ENCODE data around the gene QRICH2.

QRICH2 gene

DNA sequence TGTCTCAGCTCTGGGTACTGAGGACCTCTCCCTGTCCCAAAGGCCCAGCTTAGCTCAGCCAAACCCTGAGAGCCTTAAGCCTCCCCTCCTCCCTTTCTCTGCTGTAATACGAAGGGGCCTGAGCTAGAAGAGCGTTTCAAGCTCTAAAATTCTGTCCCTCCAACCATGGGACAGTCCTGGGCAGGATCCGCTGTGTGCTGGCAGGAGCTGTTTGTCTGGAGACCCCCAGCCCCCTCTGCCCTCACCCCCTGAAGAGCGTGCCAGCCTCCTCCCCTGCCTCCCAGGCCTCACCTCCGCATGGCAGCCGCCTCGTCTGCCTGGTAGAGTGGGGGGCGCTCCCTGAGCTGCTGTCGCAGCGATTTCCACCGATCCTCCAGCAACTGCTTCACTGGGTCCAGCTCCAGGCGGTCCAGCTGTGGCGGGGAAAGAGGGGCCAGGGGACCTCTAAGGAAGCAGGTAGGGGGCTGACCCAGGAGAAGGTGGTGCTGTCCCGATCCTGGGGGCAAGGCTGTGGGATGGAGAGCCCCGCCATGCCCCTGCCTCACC, 28.3 kb downstream of the QRICH2 start:
- no peak overlapping the region for H3K4me3 ChIP-seq
- H3K27ac ChIP-seq: no peak overlapping the region

DNA sequence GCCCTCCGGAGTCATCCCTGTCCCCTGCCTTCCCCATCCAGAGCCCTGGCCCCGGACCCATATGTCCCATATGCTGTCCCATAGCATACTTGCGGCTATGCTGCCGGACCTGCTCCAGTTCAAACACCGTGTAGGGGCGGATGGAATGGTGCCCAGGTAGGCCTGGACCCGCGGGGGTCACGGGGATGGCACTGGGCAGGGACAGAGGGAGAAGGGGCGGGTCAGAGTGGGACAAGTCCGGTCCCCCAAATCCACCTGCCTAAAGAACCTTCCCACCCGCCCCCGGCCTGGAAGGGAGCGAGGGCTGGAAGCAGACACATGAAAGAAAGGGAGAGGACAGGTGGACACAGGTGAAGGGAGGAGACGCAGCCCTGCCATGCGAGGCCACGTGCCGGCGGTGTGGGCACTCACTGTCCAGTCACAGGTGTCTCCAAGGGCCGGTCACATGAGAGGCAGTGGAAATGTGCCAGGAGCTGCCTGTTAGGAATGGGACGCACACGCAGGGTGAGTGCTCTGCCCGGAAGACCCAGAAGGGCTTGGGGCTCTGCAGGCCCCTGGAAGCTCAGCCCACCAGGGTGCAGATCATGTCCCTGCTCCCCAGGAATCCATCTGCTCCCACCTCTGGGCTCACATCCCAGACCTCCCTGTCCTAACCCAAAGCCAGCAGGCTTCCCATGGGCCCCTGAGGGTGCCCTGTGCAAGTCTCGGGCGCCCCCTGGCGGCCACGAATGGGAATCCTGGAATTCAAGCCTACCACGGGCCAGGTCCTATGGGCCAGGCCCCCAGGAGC, 28.9 kb downstream of the QRICH2 start:
- Histone ChIP-seq H3K4me3 (no peak overlapping the region), H3K27ac (no peak overlapping the region)

DNA sequence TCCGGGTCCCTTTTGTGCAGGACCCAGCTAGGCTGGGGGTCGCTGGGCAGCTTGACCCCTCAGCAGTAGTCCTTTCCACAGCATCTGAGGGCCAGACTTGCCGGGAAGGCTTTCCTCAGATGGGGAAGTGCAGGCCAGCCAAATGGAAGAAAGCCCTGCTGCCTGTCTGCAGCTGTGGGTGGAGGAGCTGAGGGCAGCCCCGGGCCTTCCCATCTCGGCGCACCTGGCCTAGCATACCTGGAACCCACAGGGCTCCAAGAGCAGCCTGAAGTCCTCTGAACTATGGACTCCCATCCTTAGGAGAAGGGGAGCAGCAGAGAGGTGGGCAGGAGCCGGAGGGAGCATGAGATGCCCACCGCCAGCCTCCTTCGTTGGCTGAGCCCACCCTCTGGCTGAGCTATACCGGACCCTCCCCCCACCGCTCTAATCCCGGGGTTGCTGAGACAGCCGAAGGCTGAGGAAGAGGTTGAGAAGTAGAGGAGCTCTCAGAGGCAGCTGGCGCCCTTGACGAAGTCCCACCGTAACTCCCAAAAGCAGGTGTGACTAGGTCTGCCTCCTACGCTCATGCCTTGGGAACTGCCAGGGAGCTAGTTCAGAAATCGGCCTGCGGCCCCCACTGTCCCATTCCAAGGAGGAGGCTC, 29.7 kb downstream of the QRICH2 start:
- Histone ChIP-seq H3K4me3 (no peak overlapping the region), H3K27ac (no peak overlapping the region)

DNA sequence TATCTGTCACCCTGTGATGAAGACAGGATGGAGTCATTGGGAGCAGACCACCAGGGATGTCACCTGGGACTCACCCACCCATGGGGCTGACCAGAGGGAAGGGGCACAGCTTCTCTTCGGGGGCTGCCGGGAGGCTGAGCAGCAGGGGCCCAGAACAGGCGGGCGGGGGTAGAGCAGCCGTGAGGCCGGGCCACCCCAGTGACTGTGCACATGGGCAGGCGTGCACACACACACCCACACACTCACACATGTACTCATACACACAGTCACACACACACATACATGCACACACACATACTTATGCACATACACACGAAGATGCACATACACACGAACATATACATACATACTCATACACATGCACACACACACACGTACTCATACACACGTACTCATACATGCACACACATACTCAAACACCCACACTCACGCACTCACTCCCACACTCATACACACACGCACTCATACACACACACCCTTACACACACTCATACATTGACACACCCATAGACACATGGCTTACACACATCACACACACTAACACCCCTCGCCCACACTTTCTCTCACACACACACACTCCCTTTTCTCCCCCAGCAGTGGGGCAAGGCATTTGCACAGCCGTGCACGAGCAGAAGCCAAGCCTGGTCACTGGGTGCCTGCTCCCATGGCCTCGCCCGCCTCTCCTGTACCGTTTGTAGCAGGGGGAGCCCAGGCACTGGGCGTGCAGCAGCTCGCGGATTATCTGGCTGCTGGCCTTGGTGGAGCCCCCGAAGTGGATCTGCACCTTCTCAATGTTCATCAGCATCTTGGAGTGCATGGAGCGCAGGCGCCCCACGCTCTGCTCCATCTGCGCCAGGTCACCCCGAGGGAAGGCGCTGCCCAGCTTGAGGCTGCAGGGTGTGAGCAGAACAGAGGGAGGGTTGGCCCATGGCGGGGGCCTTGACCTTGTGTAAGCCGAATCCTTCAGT, 30.5 kb downstream of the QRICH2 start:
- H3K27ac ChIP-seq: peak overlapping the region in 5 of 21 experiments; percentile 6 to 57 (median 11)
- no peak overlapping the region for H3K4me3 ChIP-seq

DNA sequence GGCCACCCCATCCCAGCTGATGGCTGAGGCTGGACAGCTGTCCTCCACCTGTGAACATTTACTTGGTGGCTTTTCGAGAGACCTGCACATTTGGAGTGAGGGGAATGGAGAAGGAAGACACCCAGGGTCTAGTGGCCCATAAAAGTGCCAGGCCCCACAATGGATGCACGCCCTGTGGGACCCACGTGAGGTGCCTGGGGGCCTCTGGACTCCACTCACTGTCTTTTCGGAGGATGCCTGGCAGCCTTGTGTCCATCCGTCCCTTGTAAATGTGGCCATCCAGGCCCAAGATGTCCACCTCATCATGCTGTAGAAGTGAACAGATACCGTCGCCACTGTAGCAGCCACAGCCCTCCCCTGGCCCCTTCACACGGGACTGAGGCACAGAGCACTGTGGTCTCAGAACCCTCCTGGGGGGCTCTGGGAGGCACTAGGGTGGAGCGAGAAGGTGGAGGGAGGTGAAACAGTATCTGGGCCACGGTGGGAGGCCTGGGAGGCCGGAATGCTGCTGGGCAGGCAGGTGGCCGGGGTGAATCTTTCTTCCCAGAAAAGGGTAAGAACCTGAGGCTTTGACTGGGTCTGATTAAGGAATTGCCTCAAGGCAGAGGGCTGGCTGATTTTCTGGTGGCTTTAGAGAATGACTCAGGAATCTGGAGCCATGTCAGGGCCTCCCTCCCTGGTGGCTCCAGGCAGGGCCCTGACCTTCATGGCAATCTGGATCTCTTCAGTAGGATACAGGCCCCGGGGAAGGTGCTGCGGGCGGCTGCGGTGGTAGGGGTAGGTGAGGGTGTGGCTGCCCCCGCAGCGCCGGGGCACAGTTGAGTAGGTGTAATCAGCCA, 31.4 kb downstream of the QRICH2 start:
- peak overlapping the region in 9 of 21 experiments; percentile 6 to 57 (median 31) for H3K27ac ChIP-seq

DNA sequence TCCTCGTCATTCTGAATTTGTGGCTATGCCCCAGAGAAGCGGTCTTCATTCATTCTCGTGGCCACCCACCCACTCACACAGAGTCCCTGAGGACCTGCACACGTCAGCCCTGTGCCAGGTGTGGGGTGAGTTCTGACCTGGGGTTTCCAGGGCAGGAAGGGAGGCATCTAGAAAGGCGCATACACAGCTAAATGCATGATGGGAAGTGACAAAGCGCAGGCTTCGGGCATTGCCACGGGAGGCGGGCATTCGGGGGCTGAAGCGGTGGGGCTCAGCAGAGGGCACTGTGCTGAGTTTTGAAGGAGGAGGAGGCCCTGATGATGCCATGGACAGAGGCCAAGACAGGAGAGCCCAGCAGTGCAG, 32.0 kb downstream of the QRICH2 start:
- Histone ChIP-seq H3K27ac (peak overlapping the region in 1 of 21 experiments; percentile 43), H3K4me3 (no peak overlapping the region)

More for the DNA sequence above, 31.4 kb downstream of the QRICH2 start:
- H3K4me3 ChIP-seq: no peak overlapping the region

DNA sequence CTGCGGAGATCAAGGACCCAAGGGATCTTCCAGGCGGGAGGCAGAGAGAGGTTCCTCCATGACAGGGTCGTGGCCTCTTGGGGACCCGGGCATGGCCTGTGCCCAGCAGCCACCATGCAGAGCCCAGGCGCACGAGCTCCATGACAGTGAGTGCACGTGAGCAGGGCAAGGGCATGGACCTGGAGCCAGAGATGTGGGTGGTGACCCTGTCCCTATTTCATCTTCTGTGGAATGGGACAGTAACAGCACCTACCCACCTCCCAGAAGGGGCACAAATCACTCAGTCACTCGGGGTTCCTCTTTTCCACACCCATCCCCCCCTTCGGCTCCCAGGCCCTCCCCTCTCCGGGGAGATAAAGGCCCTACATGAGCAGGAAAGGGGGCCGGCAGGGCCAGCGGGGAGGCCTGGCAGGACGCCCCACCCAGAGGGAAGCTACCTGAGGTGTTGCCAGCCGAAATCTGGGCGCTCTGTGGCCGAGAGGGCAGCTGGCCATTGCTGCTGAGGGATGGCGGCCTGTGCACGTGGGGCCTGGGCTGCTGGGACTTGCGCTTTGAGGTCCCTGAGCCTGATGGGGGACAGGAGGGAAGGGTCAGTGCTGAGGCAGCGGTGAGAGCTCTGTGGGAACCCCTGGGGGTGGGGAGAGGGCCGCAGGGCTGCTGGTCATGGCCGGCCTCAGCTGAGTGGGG, 32.6 kb downstream of the QRICH2 start:
- H3K27ac ChIP-seq: no peak overlapping the region

DNA sequence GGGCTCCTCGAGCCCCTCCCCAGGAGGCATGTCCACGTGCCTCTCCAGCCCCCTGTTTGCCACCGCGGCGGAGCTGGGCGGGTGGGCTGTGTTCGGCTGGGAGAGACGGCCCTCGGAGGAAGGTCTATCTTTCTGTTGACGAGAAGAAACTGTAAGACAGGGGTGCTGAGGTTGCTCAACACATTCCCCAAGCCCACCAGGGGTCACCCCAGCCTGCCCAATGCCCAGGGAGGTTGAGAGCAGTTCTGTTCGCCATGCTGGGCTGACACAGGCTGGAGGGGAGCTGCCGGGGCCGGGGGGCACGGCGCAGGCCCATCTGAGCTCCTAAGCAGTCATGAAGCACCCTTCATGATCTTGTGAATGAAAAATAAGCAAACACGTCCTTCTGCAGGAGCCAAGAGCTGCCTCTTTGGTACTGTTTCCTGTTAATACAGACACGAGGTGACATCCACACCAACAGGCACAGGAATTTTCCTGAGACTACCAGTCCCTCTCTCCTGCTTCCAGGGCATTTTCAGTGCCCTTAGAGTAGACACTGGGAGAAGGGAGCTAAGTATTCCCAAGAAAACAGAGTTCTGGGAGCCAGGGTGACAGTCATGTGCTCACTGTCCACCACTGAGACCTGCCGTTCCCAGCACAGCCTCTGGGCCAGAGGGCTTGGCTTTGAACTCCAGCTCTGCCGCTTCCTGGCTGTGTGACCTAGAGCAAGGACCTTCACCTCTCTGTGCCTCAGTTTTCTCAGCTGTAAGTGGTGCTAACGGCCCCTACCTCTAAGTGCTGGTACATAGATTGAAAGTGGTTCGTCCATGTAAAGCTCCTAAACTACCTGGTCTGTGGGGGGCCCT, 33.7 kb downstream of the QRICH2 start:
- Histone ChIP-seq H3K4me3 (no peak overlapping the region), H3K27ac (peak overlapping the region in 5 of 21 experiments; percentile 31 to 86 (median 47))

More for the DNA sequence above, 32.6 kb downstream of the QRICH2 start:
- H3K4me3 ChIP-seq: no peak overlapping the region

DNA sequence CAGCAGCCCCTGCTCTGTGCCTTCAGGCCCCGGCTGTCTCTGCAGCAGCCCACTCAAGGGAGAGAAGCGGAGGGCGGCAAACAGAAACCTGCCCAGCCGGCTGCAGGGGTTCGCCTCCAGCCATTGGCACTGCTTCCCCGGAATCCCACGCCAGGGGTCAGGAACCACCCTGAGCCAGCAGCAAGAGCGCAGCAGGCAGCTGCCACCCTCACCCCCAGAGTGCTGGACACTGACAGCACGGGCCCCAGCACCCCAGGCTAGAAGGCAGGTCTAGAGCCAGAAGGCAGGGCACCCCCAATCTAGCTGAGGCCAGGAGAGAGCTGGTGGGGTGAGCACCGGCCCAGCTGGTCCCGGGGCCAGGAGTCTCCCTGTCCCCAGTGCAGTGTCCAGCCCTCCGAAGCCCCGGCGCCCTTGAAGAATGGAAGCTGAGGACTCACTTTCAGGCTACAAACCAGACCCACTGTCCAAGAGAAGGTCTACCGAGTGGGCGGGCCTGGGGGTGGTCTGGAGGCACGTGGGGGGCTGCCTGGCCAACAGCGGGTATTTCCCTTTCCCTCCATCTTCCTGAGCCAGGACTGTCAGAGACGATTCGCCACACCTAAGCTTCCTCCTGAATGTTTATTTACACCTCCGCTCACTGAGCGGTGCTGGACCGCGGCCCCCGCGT, 34.5 kb downstream of the QRICH2 start:
- peak overlapping the region in 11 of 21 experiments; percentile 31 to 99 (median 86) for H3K27ac ChIP-seq
- no peak overlapping the region for H3K4me3 ChIP-seq

DNA sequence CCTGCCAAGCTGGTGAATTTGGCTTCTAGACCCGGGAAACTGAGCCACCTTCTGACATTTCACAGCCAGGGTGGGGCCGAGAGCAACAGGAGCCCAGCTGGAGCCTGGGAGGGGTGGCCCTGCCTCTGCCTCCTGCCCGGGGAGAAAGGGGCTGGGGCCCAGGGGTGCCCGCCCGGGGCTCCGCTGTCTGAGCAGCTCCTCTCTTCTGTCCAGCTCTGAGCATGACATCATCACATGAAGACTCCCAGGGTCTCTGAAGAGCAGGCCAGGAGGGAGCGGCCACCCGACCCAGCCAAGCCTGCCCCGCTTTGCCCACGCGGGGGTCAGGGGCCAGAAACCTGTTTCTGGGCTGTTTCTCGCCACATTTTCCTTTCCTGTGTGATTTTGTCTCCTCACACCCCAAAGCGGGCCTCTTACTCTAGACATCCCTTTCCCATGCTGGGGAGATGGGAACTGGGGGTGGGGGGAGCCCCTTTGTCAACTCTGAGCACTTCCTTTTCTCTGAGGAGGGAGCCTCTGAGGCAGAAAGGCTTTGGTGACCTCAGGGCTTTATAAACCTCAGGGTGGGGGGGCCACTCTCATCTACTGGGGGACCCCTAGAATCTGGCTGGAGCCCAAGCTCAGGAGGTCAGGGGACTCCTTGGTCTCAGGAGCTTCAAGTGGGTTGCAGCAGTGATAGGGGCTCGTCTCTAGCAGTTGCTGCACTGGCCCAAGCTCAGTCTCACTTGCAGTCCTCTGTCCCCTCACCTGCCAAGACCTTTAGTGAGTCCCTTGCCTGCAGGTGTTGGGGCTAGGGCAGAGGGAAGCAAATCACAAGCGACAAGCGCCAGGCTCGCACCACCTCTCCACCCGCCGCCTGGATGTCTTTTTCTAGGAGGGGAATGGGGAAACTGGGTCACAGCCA, 35.3 kb downstream of the QRICH2 start:
- peak overlapping the region in 5 of 7 experiments; percentile 27 to 41 (median 40) for H3K4me3 ChIP-seq
- peak overlapping the region; percentile 14 to 99 (median 81) for H3K27ac ChIP-seq

DNA sequence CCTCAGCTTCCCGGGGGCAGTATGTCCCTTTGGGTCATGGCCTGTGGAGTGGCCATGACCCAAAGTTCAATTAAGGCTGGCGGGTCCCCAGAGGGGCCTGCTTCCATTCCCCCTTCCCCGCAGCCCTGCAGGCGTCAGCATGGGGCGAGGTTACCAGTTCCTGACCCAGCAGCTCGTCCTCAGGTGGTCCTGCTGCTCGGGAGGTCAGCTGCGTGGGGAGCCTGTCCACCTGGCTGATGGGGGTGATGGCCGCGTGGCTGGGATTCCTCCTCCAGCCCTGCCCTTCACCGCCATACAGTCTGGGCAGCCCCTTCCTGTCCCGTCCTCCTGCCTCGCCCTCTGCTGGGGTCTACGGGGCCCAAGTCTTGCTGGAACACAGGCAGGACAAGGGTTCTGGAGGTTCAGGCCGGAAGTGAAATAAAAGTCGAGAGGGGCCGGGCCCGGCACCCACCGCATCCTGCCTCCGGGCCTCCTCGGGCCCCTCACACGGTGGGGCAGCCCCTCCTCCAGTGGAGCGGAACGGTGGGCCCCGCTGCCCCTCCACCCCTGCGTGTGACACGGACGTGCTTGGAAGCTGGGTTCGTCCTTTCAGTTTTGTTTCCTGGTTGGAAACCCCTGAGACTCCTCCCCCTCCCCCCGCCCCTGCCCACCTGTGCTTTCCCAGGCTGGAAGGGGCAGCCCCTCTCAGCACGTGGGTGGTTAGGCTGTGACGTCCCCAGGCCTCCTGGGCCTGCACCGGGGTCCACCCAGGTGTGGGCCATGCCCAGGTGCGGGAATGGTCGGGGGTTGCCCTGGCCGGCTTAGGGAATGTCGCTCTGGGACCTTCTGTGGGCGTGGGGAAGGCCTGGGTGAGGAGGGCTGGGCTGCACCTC, 36.2 kb downstream of the QRICH2 start:
- peak overlapping the region; percentile 20 to 41 (median 33) for H3K4me3 ChIP-seq
- H3K27ac ChIP-seq: peak overlapping the region; percentile 14 to 99 (median 81)

DNA sequence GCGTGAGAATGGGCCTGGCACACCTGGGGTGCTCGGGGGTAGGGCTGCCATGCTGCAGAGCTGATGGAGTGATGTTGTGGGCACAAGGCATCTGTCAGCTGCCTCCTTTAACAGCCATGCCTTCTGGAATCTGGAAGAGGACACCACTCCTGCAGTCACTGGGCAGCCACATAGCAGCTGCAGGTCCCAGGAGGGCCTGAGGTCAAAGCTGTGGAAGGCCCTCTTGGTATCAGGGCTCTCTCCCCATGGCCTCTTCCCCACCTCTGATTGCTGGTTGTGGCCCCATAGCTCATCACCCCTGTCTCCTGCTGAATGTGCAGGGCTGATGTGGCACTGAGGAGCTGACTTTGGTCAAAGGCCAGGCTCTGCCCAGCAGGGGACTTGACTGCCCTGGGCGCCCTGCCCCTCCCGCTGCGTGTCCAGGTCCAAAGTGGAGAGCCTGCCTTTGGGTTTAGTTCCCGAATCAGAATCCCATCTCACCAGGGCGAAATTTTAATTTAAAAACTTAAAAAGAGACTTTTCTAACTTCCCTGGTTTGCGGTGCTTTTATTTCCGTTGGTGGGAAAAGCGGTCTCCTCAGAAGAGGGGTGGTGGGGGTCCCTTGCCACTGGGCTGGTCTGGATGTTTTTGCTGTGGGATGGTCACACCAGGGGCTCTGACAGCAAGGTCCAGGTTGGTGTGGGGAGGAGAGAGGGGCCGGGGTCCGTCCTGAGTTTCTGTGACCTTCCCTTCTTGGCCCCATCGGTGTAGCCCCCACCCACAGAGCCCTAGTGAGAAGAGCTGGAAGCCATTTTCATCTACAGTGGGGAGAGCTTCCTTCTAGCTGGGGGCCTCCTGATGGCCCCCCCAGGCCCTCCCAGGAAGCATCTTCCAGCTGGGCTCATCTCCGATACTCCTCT, 37.1 kb downstream of the QRICH2 start:
- Histone ChIP-seq H3K4me3 (peak overlapping the region in 5 of 7 experiments; percentile 26 to 41 (median 40)), H3K27ac (peak overlapping the region in 20 of 21 experiments; percentile 9 to 99 (median 82))

DNA sequence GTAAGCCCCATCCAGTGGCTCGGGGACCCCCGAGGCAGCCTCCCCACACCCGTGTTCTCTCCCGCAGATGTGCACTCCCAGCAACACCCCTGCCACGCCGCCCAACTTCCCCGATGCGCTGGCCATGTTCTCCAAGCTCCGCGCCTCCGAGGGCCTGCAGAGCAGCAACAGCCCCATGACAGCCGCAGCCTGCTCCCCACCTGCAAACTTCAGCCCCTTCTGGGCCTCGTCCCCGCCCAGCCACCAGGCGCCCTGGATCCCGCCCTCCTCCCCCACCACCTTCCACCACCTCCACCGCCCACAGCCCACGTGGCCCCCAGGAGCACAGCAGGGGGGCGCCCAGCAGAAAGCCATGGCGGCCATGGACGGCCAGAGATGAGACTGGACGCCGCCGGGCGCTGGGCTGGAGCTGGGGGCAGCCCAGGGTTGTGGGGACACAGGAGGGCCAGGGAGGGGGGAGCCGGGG, 37.9 kb downstream of the QRICH2 start:
- H3K4me3 ChIP-seq: no peak overlapping the region
- peak overlapping the region in 10 of 21 experiments; percentile 29 to 99 (median 93) for H3K27ac ChIP-seq

Data from skin epidermis (tissue), 12 donors.